OCI-LY3 (cell line): ENCODE measurements around the gene PNLDC1.

Experiments used
- EZH2phosphoT487 ChIP-seq: fragments of 200-600 bp; shearing (Covaris generic); IDR thresholded peaks from 2 replicates; pipeline ENCODE4 v1.6.1; 2018; ENCODE audit warnings: antibody characterized with exemption, mixed run types, low read depth
- TF ChIP-seq, protein P1 (sequence below): fragments of 200-600, 300-600 bp; sonication (generic); IDR thresholded peaks from 2 replicates; pipeline ENCODE4 v1.5.1; 2014; ENCODE audit warnings: antibody characterized with exemption, low read length, low read depth

GRCh38 chr6:159828074-159828473 is 28.0 kb downstream of the PNLDC1 start:
- TF ChIP-seq, protein P1, sequence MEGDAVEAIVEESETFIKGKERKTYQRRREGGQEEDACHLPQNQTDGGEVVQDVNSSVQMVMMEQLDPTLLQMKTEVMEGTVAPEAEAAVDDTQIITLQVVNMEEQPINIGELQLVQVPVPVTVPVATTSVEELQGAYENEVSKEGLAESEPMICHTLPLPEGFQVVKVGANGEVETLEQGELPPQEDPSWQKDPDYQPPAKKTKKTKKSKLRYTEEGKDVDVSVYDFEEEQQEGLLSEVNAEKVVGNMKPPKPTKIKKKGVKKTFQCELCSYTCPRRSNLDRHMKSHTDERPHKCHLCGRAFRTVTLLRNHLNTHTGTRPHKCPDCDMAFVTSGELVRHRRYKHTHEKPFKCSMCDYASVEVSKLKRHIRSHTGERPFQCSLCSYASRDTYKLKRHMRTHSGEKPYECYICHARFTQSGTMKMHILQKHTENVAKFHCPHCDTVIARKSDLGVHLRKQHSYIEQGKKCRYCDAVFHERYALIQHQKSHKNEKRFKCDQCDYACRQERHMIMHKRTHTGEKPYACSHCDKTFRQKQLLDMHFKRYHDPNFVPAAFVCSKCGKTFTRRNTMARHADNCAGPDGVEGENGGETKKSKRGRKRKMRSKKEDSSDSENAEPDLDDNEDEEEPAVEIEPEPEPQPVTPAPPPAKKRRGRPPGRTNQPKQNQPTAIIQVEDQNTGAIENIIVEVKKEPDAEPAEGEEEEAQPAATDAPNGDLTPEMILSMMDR = no peak
- no peak for TF ChIP-seq EZH2phosphoT487
